Measurements from ENCODE around the gene RNF25. TPM values are rescaled to one million over a fixed set of nuclear protein-coding genes. Genes with fewer than 3 reads are reported as not detected.

The RNF25 gene
- total and polyA plus RNA-seq, 2 of the 4 experiments (the other 2 are of a cell fraction): 56.5 to 78.1 TPM

GRCh38 chr2:218659258-218659987 is 12.4 kb downstream of the RNF25 start, which contains the start of the genes BCS1L and ZNF142:
TSS of gene BCS1L (plus strand) at chr2:218659683. CDS start at chr2:218660988, 1,305 bp downstream.
TSS of gene ZNF142 (minus strand) at chr2:218659623. CDS start at chr2:218656429, 3,194 bp downstream.
- H3K27ac ChIP-seq (ENCODE audit: insufficient read depth, low read length): peak within 1 kb of the TSS; percentile 46

More at GRCh38 chr2:218659258-218659987, 12.4 kb downstream of the RNF25 start, which contains the start of the genes BCS1L and ZNF142:
- Histone ChIP-seq H2BK15ac (ENCODE audit: low read depth, low read length) (no peak within 1 kb of the TSS; the same call in 2 of the 3 replicates), H2AK9ac (replicated peaks; ENCODE audit: low read depth, low read length, poor library complexity) (peak within 1 kb of the TSS; percentile 96), H3K56ac (ENCODE audit: extremely low read depth, insufficient read depth, low read length) (peak within 1 kb of the TSS; percentile 66), H4K20me1 (ENCODE audit: insufficient read depth, low read length) (no peaks in the 10 kb centered on the region), H3K4ac (ENCODE audit: low read depth, low read length) (peak within 1 kb of the TSS; percentile 84), H3K9me3 (ENCODE audit: control insufficient read depth, insufficient read depth, low read length) (no peaks in the 10 kb centered on the region), H4K5ac (ENCODE audit: low read depth, low read length) (peak within 1 kb of the TSS; percentile 50), H2BK120ac (ENCODE audit: low read depth, low read length) (peak within 1 kb of the TSS; percentile 58; the same call in 1 of the 2 replicates), H3K14ac (replicated peaks; ENCODE audit: low read depth, low read length) (peak within 1 kb of the TSS; percentile 89), H2AFZ (replicated peaks; ENCODE audit: low read length, poor library complexity) (peak within 1 kb of the TSS; percentile 97), H4K91ac (ENCODE audit: insufficient read depth, low read depth, low read length) (peak within 1 kb of the TSS; percentile 36), H3K4me1 (ENCODE audit: control insufficient read depth, insufficient read depth, low read length) (peaks cover 3% of the 10 kb centered on the region; the same call in 1 of the 2 replicates), H4K8ac (ENCODE audit: low read depth in 2 of 2, low read length in 2 of 2) (peak within 1 kb of the TSS; percentile 82 to 91), H3K9ac (ENCODE audit: low read depth, low read length) (peak within 1 kb of the TSS; percentile 85), H3K79me1 (ENCODE audit: low read depth in 1 of 2, low read length in 2 of 2) (peaks cover 22 to 45% of the 10 kb centered on the region in 2 experiments), H3K4me3 (ENCODE audit: insufficient read depth, low read depth, low read length) (peak within 1 kb of the TSS; percentile 76), H3K23ac (ENCODE audit: low read depth, low read length) (peak within 1 kb of the TSS; percentile 86), H3K18ac (ENCODE audit: low read depth, low read length) (no peak within 1 kb of the TSS), H2AK5ac (ENCODE audit: low read depth, low read length) (peak within 1 kb of the TSS; percentile 6; the same call in 1 of the 2 replicates), H2BK20ac (ENCODE audit: low read depth, low read length) (no peak within 1 kb of the TSS), H3K36me3 (ENCODE audit: control insufficient read depth, insufficient read depth, low read length) (peaks cover 40% of the 10 kb centered on the region), H3K9me1 (ENCODE audit: insufficient read depth, low read length) (peaks cover 8% of the 10 kb centered on the region; the same call in 1 of the 2 replicates), H3K27me3 (ENCODE audit: control insufficient read depth, insufficient read depth, low read length) (no peaks in the 10 kb centered on the region), H3K4me2 (ENCODE audit: low read depth, low read length) (peak within 1 kb of the TSS; percentile 94), H2BK5ac (ENCODE audit: low read depth, low read length, poor library complexity, severe bottlenecking) (peak within 1 kb of the TSS; percentile 46)
- ChIA-PET POLR2A (ENCODE audit: unreplicated experiment) (interaction anchor here (0.6 to 1.0 kb wide), 2 partner anchors 58 to 123 kb away, joined by 3 to 4 read pairs; no protein-coding TSS in a partner anchor), CTCF (interaction anchor here (0.8 to 1.6 kb wide), 4 partner anchors 10 to 188 kb away, joined by 3 to 4 read pairs (median 3); no protein-coding TSS in a partner anchor)
- ATAC-seq (ENCODE audit: low read depth) (peak; percentile 96), DNase-seq (peak; percentile 76)
- 0% methylated on average over 12 of the region's 49 CpGs; no CpG with 5 or more reads in 1 of the 2 experiments for WGBS, 2 experiments (ENCODE audit: extremely low coverage in 2 of 2, insufficient read length in 1 of 2)
- intact Hi-C loops (cut with micrococcal nuclease): loop anchor here (1.0 kb wide), 2 partner anchors 28 to 188 kb away; no protein-coding TSS in a partner anchor
- no TSS peak for BruUV-seq (replicated peaks)
- in situ Hi-C loops (cut with MboI; ENCODE audit: low sequenced_read_pairs): loop anchor here (10.0 kb wide), 1 partner anchor 255 kb away; no protein-coding TSS in a partner anchor
- TF ChIP-seq MAZ (IDR thresholded peaks at IDR 0.05; ENCODE audit: borderline replicate concordance, low read depth, low read length): no peak
- TF ChIP-seq NFE2L2 (IDR thresholded peaks at IDR 0.05; ENCODE audit: low read depth, low read length): no peak
- TF ChIP-seq MXI1 (IDR thresholded peaks at IDR 0.05; ENCODE audit: borderline replicate concordance, low read depth, low read length): peak; percentile 90
- dilution Hi-C loops (cut with HindIII; ENCODE audit: low sequenced_read_pairs, unreplicated experiment): no loop called here
